ENCODE data around the gene LYRM4. TPM values are rescaled to one million over a fixed set of nuclear protein-coding genes. Genes with fewer than 3 reads are reported as not detected.
A peak's percentile ranks its signal among the peaks of the same experiment; 100 is the strongest.
"Not testable (repeated sequence)": the region's sequence is repeated elsewhere in the genome, so short reads cannot be mapped to it uniquely, and the experiment has no call there.

LYRM4 gene
- total RNA-seq, 1 donor from 2014 or later: 23.3 TPM

DNA sequence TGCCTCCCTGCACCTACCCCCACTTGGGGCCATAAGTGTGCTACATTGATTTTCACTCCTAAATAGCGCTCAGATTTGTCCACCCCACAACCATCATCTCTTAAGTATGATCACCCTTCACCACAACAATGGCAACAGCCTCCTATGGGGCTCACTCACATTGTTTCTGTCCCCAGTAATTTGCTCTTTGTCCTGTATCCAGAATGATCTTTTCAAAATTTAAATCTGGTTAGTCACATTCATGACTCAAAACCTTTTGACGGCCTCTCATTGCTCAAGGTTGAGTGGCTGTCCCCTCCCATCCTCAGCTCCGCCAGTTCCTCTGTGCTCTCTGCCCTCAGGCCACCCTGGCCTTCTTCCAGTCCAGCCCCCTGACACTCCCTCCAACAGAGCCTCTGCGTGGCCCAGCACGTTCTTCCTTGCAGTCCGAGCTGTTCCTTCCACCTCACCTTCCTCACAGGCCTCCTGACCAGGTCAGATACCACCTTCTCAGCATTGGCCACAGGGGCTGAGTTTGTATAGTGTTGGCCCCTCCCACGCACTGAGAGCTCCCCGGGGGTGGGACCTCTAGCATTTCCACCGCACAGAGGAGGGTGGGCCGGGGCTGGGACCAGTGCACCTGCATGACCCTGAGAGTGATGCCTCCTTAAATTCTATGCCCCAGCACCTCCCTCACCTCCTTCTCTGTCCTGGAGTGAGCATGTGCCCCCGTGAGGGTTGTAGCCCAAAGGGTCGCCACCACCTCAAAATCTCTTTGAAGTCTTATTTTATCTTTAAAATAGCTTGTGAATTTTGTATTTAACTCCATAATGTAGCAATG lies 178.1 kb downstream of the LYRM4 start:
- intact Hi-C loops (cut with DNase I): no loop called here
- DNase-seq (ENCODE audit: missing footprints): no peak
- no peak for ATAC-seq

DNA sequence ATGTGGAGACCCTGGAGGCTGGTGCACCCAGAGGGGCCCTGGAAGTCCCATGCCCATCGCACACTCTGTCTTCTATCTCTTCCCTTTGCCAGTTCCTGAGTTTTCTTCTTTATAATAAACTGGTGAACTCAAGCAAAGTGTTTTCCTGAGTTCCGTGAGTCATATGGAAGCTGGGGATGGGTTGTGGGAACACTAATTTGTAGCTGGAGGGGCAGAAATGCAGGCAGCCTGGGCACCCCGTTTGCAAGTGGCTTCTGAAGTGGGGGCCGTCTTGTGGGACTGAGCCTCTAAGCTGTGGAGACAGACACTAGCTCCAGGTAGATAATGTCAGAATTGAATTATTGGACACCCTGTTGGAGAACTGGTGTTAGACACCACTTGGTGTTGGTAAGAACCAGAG lies 178.8 kb downstream of the LYRM4 start:
- intact Hi-C loops (cut with DNase I): no loop called here
- DNase-seq (ENCODE audit: missing footprints) (no peak), ATAC-seq (no peak)

DNA sequence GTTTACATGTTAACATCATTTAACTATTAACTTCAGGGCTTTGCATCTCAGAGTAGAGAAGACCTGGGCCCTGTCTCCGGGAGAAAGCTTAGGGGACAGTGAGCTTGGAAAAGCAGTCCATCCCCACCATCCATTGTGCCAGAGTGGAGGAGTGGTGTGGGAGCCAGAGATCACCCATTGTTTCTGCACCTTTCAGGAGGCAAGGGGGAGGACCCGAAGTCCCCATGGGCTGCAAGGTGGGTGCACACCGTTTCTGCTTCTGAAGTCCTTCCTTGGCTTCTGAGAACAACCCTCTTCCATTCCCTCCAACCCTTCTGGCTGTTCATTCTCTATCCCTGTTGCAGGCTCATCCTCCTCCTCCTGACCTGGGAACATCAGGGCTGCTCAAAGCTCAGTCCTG lies 179.6 kb downstream of the LYRM4 start:
- DNase-seq (ENCODE audit: missing footprints): no peak
- intact Hi-C loops (cut with DNase I): no loop called here

DNA sequence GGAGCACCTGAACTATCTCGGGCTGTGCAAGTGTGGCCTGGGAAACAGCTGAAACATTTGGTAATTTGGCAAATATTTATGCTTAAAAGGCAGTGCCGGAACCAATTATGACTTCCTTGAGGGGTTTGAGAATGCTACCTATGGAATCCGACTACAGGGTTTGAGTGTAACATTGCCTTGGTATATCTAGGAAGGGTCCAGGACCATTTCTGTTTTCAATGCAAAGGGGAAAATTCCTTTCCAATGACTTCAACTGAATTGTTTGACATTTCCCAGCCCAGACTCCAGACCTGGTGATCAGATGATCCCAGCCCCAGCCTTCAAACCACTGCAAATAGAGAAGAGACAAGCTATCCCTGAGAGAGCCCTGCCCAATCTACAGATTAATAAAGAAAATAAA lies 180.2 kb downstream of the LYRM4 start:
- intact Hi-C loops (cut with DNase I): no loop called here
- ATAC-seq: no peak
- DNase-seq (ENCODE audit: missing footprints): no peak

More for the DNA sequence above, 179.6 kb downstream of the LYRM4 start:
- ATAC-seq: no peak

DNA sequence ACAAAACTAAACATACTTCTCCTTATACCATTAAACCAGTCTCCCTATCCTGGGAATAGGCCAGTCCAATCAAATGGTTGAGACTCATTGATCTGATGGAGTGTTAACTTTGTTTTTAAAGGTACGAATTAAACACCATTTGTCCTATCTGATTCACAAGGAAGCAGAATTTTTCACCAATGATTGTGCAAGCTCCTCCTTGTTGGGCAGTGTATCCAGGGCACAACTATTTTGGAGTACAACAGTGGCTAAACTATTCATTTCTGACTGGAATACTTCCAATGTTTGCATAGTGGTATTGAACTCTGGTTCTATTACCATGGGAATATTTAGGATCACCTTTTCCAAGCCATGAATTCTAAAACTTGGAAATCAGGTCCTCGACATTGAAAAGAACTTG lies 181.1 kb downstream of the LYRM4 start:
- intact Hi-C loops (cut with DNase I): loop anchor here (2.0 kb wide), 1 partner anchor 35 kb away; no protein-coding TSS in a partner anchor
- ATAC-seq (no peak), DNase-seq (ENCODE audit: missing footprints) (no peak)

DNA sequence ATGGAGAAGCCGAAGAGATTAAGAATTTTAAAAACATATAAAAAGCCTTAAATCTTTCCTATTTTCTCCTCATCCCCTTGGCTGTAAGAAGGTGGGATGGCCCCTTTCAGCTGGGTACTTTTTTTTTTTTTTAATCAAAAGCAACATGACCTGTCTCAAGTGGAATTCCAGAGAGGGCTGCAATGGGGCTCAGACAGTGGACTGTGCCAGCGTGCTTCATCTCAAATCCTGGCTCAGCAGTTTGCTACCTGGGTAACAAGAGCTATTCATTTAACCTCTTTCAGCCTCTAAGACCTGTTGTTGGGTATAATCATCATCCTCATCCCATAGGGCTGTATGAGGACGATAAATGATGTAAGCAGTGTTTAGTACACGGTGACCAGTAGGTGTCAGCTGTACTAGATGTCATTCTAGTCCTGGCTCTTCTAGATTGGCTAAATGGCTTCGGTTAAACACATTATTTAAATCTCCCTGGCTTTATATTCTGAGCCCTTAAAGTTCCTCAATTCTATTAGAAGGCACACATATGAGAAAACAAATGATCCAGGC lies 182.6 kb downstream of the LYRM4 start:
- intact Hi-C loops (cut with DNase I): loop anchor here (2.0 kb wide), 1 partner anchor 37 kb away; no protein-coding TSS in a partner anchor

DNA sequence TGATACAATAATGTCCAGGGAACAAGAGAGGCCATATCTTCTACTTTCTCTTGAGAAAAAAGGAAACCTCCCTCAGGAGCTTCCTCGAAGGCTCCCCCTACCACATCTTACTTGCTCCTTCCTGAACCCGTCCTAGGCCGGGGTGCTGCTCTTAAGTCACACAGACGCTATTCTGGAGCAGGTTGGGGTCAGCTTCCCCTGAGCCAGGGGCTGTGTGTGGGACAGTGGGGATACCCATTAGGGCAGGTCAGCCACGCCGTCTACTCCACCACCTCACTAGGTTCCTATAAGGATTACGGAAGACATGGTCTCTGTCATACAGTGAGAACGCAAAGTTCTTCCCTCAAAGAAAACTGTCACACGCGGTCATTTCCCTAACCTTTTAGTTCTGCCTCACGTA lies 183.8 kb downstream of the LYRM4 start:
- intact Hi-C loops (cut with DNase I): no loop called here
- no peak for DNase-seq (ENCODE audit: missing footprints)
- no peak for ATAC-seq

More for the DNA sequence above, 182.6 kb downstream of the LYRM4 start:
- no peak for DNase-seq (ENCODE audit: missing footprints)
- peak; percentile 51 for ATAC-seq

DNA sequence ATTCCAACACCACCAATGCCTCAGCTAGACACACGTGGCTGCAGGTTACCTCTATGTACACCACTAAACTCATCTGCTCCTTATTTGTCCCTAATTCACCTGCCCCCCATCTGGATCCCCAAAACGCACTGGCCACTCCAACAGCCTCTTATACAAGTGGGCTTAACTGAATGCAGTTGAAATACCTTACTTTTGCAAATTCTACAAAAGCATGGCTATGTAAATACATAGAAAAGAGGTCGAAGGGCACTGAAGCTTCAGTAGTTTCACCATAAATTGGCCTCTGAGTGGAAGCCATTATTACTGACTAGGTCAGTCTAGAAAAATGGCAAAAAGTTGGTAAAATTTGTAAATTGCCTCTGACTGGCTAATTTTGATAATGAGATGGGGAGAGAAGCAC lies 186.8 kb downstream of the LYRM4 start:
- DNase-seq (ENCODE audit: missing footprints) (no peak), ATAC-seq (no peak)
- intact Hi-C loops (cut with DNase I): no loop called here

DNA sequence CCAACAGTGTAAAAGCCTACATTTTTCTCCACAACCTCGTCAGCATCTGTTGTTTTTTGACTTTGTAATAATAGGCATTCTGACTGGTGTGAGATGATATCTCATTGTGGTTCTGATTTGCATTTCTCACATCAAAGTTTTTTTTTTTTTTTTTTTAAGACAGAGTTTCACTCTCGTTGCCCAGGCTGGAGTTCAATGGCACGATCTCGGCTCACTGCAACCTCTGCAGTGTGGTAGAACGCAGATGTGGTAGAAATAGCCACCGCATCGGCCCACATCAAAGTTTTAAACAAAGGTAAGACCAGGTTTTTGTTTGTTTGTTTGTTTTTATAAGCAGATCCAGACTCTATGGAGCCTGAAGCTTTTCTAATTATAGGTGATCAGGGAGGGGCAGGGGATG lies 188.3 kb downstream of the LYRM4 start:
- ATAC-seq (no peak), DNase-seq (ENCODE audit: missing footprints) (no peak)
- intact Hi-C loops (cut with DNase I): no loop called here

DNA sequence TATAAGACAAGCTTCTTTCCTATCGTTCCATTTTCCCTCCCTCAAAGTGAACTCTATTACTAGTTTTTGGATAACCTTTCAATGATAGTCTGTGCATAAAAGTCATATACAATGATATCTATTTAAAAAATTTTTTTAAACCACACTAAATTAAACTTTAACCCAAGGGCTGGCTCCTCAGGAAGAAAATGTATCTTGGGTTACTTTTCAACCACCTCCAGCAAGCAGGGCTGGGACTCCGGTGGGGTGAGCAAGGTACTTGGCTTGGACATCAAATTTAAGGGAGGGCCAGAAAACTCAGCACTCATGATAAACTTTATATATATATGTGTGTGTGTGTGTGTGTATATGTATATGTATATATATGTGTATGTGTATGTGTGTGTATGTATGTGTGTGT lies 189.5 kb downstream of the LYRM4 start:
- intact Hi-C loops (cut with DNase I): no loop called here

DNA sequence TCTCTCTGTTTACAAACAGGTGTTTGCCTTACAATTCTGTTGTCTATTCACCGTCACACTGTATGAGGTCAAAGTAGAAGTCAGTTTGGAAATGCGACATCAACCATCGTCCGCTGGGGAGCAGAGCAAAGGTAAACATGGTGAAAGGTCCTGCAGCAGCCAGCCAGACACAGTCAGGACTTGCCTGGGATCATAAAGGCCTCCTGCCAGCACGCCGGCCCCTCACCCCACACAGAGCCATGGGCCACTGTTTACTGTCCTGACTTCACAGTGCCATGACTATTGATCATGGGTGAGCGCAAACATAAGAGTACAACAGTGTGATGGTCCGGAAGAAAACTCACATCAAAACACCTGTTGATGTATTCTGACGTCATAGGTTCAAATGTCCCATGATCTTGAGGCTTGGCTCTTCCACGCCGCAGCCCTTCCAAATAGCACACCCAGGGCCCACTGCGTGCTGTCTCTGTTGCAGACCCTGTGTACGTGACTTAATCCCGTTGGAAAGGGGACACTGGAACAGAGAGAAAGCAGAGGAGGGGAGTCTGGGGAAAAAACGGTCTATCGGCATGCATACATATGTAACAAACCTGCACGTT lies 192.5 kb downstream of the LYRM4 start:
- ATAC-seq (no peak), DNase-seq (ENCODE audit: missing footprints) (no peak)
- intact Hi-C loops (cut with DNase I): no loop called here

More for the DNA sequence above, 189.5 kb downstream of the LYRM4 start:
- DNase-seq (ENCODE audit: missing footprints) (no peak), ATAC-seq (no peak)

DNA sequence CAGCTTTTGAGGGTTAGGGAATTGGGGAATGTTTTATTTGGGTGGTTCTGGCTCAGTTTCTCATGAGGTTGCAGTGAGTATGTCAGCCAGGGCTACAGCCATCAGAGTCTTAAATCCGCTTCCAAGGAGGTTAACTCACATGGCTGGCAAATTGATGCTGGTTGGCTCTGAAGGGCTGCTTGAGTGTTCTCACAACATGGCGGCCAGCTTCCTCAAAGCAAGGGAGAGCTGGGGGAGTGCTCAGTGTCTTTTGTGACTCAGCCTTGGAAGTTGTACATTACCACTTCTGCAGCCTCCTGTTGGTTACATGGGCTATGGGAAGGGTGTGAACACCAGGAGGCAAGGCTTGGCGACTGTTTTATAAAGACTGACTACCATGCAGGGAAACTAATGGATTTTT lies 193.4 kb downstream of the LYRM4 start:
- intact Hi-C loops (cut with DNase I): no loop called here
- no peak for DNase-seq (ENCODE audit: missing footprints)
- no peak for ATAC-seq

DNA sequence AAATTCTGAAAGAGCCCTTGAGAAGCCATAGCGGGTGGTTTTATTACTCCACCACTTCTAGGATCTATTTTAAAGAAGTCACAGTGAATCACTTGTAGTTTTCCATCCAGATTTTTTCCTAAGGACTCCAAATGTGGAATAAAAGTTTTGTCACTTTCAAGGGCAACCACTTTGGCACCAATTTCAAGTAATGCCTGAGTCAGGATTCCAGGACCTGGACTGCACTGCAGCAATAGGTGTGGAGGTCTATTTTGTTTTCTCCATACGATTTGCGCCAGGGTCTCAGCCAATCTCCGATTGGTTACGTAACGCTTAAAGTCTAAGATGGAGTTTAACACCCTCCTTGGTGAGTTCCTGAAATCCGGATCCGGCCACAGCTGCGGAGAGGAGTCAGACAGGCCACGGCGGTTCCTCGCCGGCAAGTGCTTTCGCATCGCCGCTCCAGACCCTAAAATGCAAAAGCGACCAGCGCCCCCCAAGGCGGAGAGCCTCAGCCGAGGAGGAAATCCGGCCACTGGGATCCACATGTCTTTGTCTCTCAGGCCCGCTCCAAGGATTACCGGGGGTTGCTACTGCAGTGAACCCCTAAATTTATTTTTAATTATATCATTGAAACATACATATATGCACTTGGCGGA lies 194.2 kb downstream of the LYRM4 start:
- intact Hi-C loops (cut with DNase I): no loop called here
- ATAC-seq: no peak

DNA sequence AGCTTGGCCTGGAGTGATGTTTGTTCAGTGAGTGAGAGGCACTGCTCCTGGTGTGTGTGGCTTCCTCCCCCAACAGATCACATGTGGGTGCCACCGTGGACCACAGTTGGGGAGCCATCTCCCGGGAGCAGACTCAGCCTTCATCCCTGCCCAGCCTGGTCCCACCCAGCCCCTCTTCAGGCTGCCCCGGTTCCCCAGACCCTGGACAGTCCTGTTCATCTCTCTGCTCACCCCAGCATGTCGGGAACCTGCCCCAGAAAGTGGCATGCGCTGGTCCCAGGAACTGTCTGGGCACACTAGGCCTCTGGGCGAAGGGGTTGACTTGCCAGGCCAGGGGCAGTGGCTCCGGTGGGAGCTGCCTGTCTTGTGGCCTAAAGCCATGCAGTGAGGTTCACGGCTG lies 197.1 kb downstream of the LYRM4 start:
- ATAC-seq (no peak), DNase-seq (ENCODE audit: missing footprints) (no peak)
- intact Hi-C loops (cut with DNase I): no loop called here

More for the DNA sequence above, 194.2 kb downstream of the LYRM4 start:
- DNase-seq (ENCODE audit: missing footprints): no peak

DNA sequence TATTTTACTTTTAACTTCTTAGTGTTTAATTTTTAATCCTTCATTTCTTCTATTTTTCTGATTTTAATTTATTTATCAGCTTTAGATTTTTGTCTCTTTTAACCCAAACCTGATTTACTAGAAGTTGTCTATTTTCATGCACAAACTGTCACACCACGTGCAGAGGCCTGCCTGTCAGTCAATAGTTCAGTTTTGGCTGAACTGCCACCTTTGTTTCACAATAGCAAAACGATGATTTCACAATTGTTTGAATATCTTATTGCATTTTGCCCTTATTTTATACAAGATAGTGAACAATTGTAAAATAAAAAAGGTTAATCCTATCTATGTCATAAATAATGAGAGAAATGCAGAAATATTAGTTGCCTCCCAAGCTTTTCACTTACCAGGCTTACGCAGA lies 199.6 kb downstream of the LYRM4 start:
- no peak for DNase-seq (ENCODE audit: missing footprints)
- intact Hi-C loops (cut with DNase I): no loop called here
- no peak for ATAC-seq

DNA sequence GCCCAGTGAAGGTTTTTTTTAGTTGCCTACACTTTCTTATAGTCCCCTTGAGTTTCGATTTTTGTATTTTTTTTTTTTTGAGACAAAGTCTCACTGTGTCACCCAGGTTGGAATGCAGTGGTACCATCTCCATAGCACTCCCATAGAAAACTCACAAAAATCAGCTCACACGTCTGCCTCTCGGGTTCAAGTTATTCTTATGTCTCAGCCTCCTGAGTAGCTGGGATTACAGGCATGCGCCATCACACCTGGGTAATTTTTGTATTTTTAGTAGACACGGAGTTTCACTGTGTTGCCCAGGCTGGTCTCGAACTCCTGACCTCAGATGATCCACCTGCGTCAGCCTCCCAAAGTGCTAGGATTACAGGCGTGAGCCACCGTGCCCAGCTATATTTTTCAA lies 200.3 kb downstream of the LYRM4 start:
- intact Hi-C loops (cut with DNase I); ATAC-seq; DNase-seq (ENCODE audit: missing footprints): not testable (repeated sequence)

DNA sequence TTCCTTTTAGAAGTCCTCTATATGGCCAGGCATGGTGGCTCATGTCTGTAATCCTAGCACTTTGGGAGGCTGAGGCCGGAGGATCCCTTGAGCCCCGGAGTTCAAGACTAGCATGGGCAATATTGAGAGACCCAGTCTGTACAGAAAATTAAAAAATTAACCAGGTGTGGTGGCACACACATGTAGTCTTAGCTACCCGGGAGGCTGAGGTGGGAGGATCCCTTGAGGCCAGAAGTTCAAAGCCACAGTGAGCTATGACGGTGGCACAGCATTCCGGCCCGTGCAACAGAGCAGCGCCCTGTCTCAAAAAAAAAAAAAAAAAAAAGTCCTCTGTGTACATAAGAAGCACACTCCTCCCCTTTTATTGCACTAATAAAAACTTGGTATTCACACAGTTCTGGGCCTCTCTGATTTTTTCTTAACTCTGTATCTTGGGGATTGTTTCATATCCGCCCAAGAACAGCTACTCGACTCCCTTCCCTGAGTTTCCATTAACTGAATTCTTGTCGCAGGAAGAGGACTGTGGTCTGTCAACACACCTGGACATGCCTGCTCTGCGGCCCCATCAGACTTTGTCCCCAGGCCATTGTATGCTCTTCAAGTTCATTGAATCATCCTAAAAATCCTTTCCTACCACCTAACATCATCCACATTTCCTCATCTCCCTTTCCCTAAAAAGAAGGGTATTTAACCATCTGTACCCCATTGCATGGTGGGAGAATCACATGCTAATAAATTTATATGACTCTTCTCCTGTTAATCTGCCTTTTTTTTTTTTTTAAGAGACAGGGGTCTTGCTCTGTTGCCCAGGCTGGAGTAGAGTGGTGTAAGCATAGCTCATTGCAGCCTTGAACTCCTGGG lies 201.5 kb downstream of the LYRM4 start:
- intact Hi-C loops (cut with DNase I): loop anchor here (5.0 kb wide), 1 partner anchor 243 kb away; no protein-coding TSS in a partner anchor
- ATAC-seq (no peak), DNase-seq (ENCODE audit: missing footprints) (no peak)

Measured in Right ventricle myocardium inferior (tissue), 1 donor.